Neuronal stem cell (in vitro differentiated cells): ENCODE results near the gene CLIC4.
A peak's percentile ranks its signal among the peaks of the same experiment; 100 is the strongest.

Experiments used
- DNase-seq: peaks from one replicate; pipeline ENCODE4 v3.0.0-alpha.2; 2013; ENCODE audit warnings: low spot score
- H2AFZ ChIP-seq: one replicate; pipeline ENCODE4 v1.6.1; 2013; ENCODE audit warnings: mild to moderate bottlenecking, low read length, inconsistent platforms
- H2AK5ac ChIP-seq: 2 replicates; pipeline ENCODE4 v1.6.1; 2013; ENCODE audit warnings: low read depth, mild to moderate bottlenecking, inconsistent platforms, low read length, moderate library complexity, mixed read lengths
- H2BK120ac ChIP-seq: 2 replicates; pipeline ENCODE4 v1.6.1; 2013; ENCODE audit warnings: low read depth, mild to moderate bottlenecking, inconsistent platforms, low read length, moderate library complexity, mixed read lengths
- H2BK12ac ChIP-seq: one replicate; pipeline ENCODE4 v1.6.1; 2013; ENCODE audit warnings: low read length, inconsistent platforms
- H2BK15ac ChIP-seq: 2 replicates; pipeline ENCODE4 v1.6.1; 2013; ENCODE audit warnings: mild to moderate bottlenecking, low read length, inconsistent platforms, mixed read lengths
- H2BK5ac ChIP-seq: one replicate; pipeline ENCODE4 v1.6.1; 2013; ENCODE audit warnings: inconsistent platforms, mild to moderate bottlenecking, low read length, moderate library complexity
- H3K14ac ChIP-seq: one replicate; pipeline ENCODE4 v1.6.1; 2013; ENCODE audit warnings: low read length, inconsistent platforms
- H3K18ac ChIP-seq: 2 replicates; pipeline ENCODE4 v1.6.1; 2013; ENCODE audit warnings: low read length, inconsistent platforms
- H3K23ac ChIP-seq: 2 replicates; pipeline ENCODE4 v1.6.1; 2013; ENCODE audit warnings: low read depth, mild to moderate bottlenecking, mixed read lengths, low read length, inconsistent platforms; ENCODE audit not compliant: poor library complexity
- H3K27ac ChIP-seq: replicated peaks from 3 replicates; pipeline ENCODE4 v1.5.1; 2013; ENCODE audit warnings: low read length, inconsistent platforms
- H3K27me3 ChIP-seq, 3 experiments: 2 replicates each; pipeline ENCODE4 v1.6.1; 2013; ENCODE audit warnings: low read length in 3 of 3, mild to moderate bottlenecking in 2 of 3, inconsistent platforms in 1 of 3, low read depth in 1 of 3, mixed read lengths in 1 of 3, moderate library complexity in 1 of 3; ENCODE audit not compliant: control insufficient read depth in 3 of 3, insufficient read depth in 3 of 3
- H3K36me3 ChIP-seq, 2 donors: replicated peaks in 1 of 2; 2 replicates each; pipeline ENCODE4 v1.6.1; 2013; ENCODE audit warnings: low read length in 2 of 2; ENCODE audit not compliant: control insufficient read depth in 2 of 2, insufficient read depth in 2 of 2
- H3K4ac ChIP-seq: 2 replicates; pipeline ENCODE4 v1.6.1; 2013; ENCODE audit warnings: inconsistent platforms, mild to moderate bottlenecking, low read length, moderate library complexity
- H3K4me1 ChIP-seq, 2 donors: 1 replicate in 1 of 2; 2 replicates in 1 of 2; pipeline ENCODE4 v1.6.1; 2013; ENCODE audit warnings: low read length in 2 of 2, low read depth in 1 of 2; ENCODE audit not compliant: control insufficient read depth in 2 of 2, insufficient read depth in 1 of 2
- H3K4me2 ChIP-seq: one replicate; pipeline ENCODE4 v1.6.1; 2013; ENCODE audit warnings: mild to moderate bottlenecking, low read length, inconsistent platforms; ENCODE audit not compliant: insufficient read depth, poor library complexity, severe bottlenecking
- H3K4me3 ChIP-seq, 2 donors: 2 replicates each; pipeline ENCODE4 v1.5.1; 2013; ENCODE audit warnings: low read length in 2 of 2, mild to moderate bottlenecking in 2 of 2, inconsistent platforms in 1 of 2, moderate library complexity in 1 of 2
- H3K79me1 ChIP-seq: one replicate; pipeline ENCODE4 v1.6.1; 2013; ENCODE audit warnings: low read depth, mild to moderate bottlenecking, inconsistent platforms, low read length, moderate library complexity
- H3K9ac ChIP-seq: one replicate; pipeline ENCODE4 v1.6.1; 2013; ENCODE audit warnings: mild to moderate bottlenecking, low read depth, low read length, inconsistent platforms; ENCODE audit not compliant: poor library complexity
- H3K9me3 ChIP-seq, 2 donors: replicated peaks in 1 of 2; 2 replicates each; pipeline versions ENCODE3 to v1.6.1; 2013; ENCODE audit warnings: low read length in 2 of 2, mild to moderate bottlenecking in 2 of 2, inconsistent platforms in 1 of 2, low read depth in 1 of 2, mixed read lengths in 1 of 2, moderate library complexity in 1 of 2; ENCODE audit not compliant: control insufficient read depth in 2 of 2, insufficient read depth in 1 of 2
- H4K8ac ChIP-seq: one replicate; pipeline ENCODE4 v1.6.1; 2013; ENCODE audit warnings: low read depth, mild to moderate bottlenecking, inconsistent platforms, low read length, moderate library complexity
- H4K91ac ChIP-seq: one replicate; pipeline ENCODE4 v1.6.1; 2013; ENCODE audit warnings: low read length, low read depth, mild to moderate bottlenecking, inconsistent platforms; ENCODE audit not compliant: poor library complexity
- WGBS, 2 donors: extraction: QIAGEN DNeasy Blood & Tissue Kit; methylation state at CpG; one replicate each; pipeline ENCODE4 v1.1.7; 2013; ENCODE audit warnings: missing lambda C conversion rate in 2 of 2, mixed read lengths in 1 of 2; ENCODE audit not compliant: insufficient read length in 2 of 2, insufficient replicate concordance in 1 of 2; ENCODE audit errors: extremely low coverage in 2 of 2; 5-methylcytosine and 5-hydroxymethylcytosine counted together

Gene CLIC4

GRCh38 chr1:24846671-24847070 lies 101.4 kb downstream of the CLIC4 start:
- no peak overlapping the region for H3K18ac ChIP-seq
- H3K9me3 ChIP-seq: no peaks in the 10 kb centered on the region
- no peak overlapping the region for H2BK120ac ChIP-seq
- H2AK5ac ChIP-seq: no peak overlapping the region
- H3K4ac ChIP-seq: no peak overlapping the region
- no peak overlapping the region for H3K14ac ChIP-seq
- no peak overlapping the region for H3K27ac ChIP-seq
- no peak overlapping the region for H4K8ac ChIP-seq
- peaks cover 0 to 47% of the 10 kb centered on the region in 2 donors for H3K36me3 ChIP-seq
- no peak overlapping the region for H2BK5ac ChIP-seq
- H2BK12ac ChIP-seq: no peak overlapping the region
- no peak overlapping the region for H4K91ac ChIP-seq
- H3K23ac ChIP-seq: no peak overlapping the region
- H3K79me1 ChIP-seq: no peaks in the 10 kb centered on the region
- DNase-seq: no peak
- peaks cover 0 to 12% (median 0%) of the 10 kb centered on the region in 3 experiments for H3K27me3 ChIP-seq
- no CpG with 5 or more reads among the region's 4 CpGs for WGBS, 2 donors
- no peak overlapping the region for H2AFZ ChIP-seq
- no peak overlapping the region for H3K4me3 ChIP-seq
- H3K4me2 ChIP-seq: no peak overlapping the region
- H2BK15ac ChIP-seq: no peak overlapping the region
- no peaks in the 10 kb centered on the region for H3K4me1 ChIP-seq
- H3K9ac ChIP-seq: no peak overlapping the region

- peak overlapping the region; percentile 10 for H3K4ac ChIP-seq
- peak overlapping the region; percentile 71 for H2AK5ac ChIP-seq
- H3K18ac ChIP-seq: peak overlapping the region; percentile 90
- H2AFZ ChIP-seq: no peak overlapping the region
- H3K36me3 ChIP-seq: peaks cover 0 to 32% of the 10 kb centered on the region in 2 donors
- no peaks in the 10 kb centered on the region for H3K4me1 ChIP-seq
- WGBS, 2 donors: no CpG with 5 or more reads among the region's 89 CpGs
- H2BK12ac ChIP-seq: peak overlapping the region; percentile 67
- peak overlapping the region in 1 of 2 donors; percentile 76 for H3K4me3 ChIP-seq
- H3K27ac ChIP-seq: no peak overlapping the region
- H2BK120ac ChIP-seq: no peak overlapping the region
- peak overlapping the region; percentile 65 for H3K14ac ChIP-seq
- DNase-seq: peak; percentile 80
- H4K8ac ChIP-seq: no peak overlapping the region
- no peaks in the 10 kb centered on the region for H3K79me1 ChIP-seq
- no peaks in the 10 kb centered on the region for H3K9me3 ChIP-seq
- peaks cover 0 to 12% (median 0%) of the 10 kb centered on the region in 3 experiments for H3K27me3 ChIP-seq
- H2BK5ac ChIP-seq: peak overlapping the region; percentile 70
- peak overlapping the region; percentile 95 for H3K9ac ChIP-seq
- peak overlapping the region; percentile 98 for H3K4me2 ChIP-seq
- no peak overlapping the region for H2BK15ac ChIP-seq
- H4K91ac ChIP-seq: no peak overlapping the region
- H3K23ac ChIP-seq: peak overlapping the region; percentile 92
Observed at GRCh38 chr1:24847995-24848881, 103.0 kb downstream of the CLIC4 start.

GRCh38 chr1:24849672-24850295 lies 104.5 kb downstream of the CLIC4 start:
- no peak for DNase-seq
- Histone ChIP-seq H3K4ac (no peak overlapping the region), H3K4me3 (no peak overlapping the region), H3K9ac (no peak overlapping the region), H2BK5ac (no peak overlapping the region), H2AFZ (no peak overlapping the region), H2AK5ac (no peak overlapping the region), H3K9me3 (no peaks in the 10 kb centered on the region), H3K4me1 (no peaks in the 10 kb centered on the region), H3K23ac (no peak overlapping the region), H3K14ac (no peak overlapping the region), H3K79me1 (no peaks in the 10 kb centered on the region), H4K8ac (no peak overlapping the region), H3K27ac (no peak overlapping the region), H3K18ac (no peak overlapping the region), H3K4me2 (no peak overlapping the region), H4K91ac (no peak overlapping the region), H3K27me3 (peaks cover 0 to 12% (median 0%) of the 10 kb centered on the region in 3 experiments), H3K36me3 (peaks cover 0 to 23% of the 10 kb centered on the region in 2 donors), H2BK15ac (no peak overlapping the region), H2BK120ac (no peak overlapping the region), H2BK12ac (no peak overlapping the region)
- no CpG with 5 or more reads among the region's 9 CpGs for WGBS, 2 donors

GRCh38 chr1:24850328-24850920 lies 105.2 kb downstream of the CLIC4 start:
- WGBS, 2 donors: no CpG with 5 or more reads among the region's 6 CpGs

More at GRCh38 chr1:24850328-24850920, 105.2 kb downstream of the CLIC4 start:
- H3K27me3 ChIP-seq: peaks cover 0 to 12% (median 0%) of the 10 kb centered on the region in 3 experiments
- no peaks in the 10 kb centered on the region for H3K79me1 ChIP-seq
- H3K18ac ChIP-seq: no peak overlapping the region
- DNase-seq: no peak
- H3K4ac ChIP-seq: no peak overlapping the region
- H2BK5ac ChIP-seq: no peak overlapping the region
- no peak overlapping the region for H2BK12ac ChIP-seq
- H2BK15ac ChIP-seq: no peak overlapping the region
- no peak overlapping the region for H3K23ac ChIP-seq
- H3K9ac ChIP-seq: no peak overlapping the region
- H3K4me3 ChIP-seq: no peak overlapping the region
- H4K91ac ChIP-seq: no peak overlapping the region
- no peak overlapping the region for H2AFZ ChIP-seq
- no peak overlapping the region for H3K4me2 ChIP-seq
- no peaks in the 10 kb centered on the region for H3K4me1 ChIP-seq
- no peak overlapping the region for H2BK120ac ChIP-seq
- no peak overlapping the region for H3K14ac ChIP-seq
- no peak overlapping the region for H4K8ac ChIP-seq
- H3K9me3 ChIP-seq: no peaks in the 10 kb centered on the region
- peaks cover 0 to 18% of the 10 kb centered on the region in 2 donors for H3K36me3 ChIP-seq
- no peak overlapping the region for H2AK5ac ChIP-seq
- no peak overlapping the region for H3K27ac ChIP-seq
